HCT116 (cell line): ENCODE results near the gene IL15. TPM values are rescaled to one million over a fixed set of nuclear protein-coding genes. Genes with fewer than 3 reads are reported as not detected.
A peak's percentile ranks its signal among the peaks of the same experiment; 100 is the strongest.

ENCODE experiments used
- ATAC-seq: fragments of 200-7000 bp; cut with Tn5 transposase; 2 replicates; pipeline ENCODE4 v1.9.1; 2020; ENCODE audit warnings: mild to moderate bottlenecking, moderate library complexity
- BruUV-seq: library from RNA; stranded (reverse); fragments of 400-500 nt; replicated peaks from 2 replicates; lab custom pipeline; 2021; lab: Mats Ljungman, UMichigan
- CTCF ChIA-PET: fragments of 300-600 bp; sonication (Branson Sonifier 250); formaldehyde crosslinking; loops from one replicate; lab custom pipeline; 2021; ENCODE audit warnings: antibody characterized with exemption; lab: Charles Lee
- POLR2A ChIA-PET: fragments of 300-600, 350-600 bp; sonication (Branson Sonifier 250); formaldehyde crosslinking; loops from one replicate; lab custom pipeline; 2021; ENCODE audit warnings: antibody characterized with exemption; lab: Charles Lee
- RAD21 ChIA-PET, 2 experiments: fragments of 300-600 bp; sonication (Branson Sonifier 250); formaldehyde crosslinking; loops; one replicate each; lab custom pipeline; 2023; ENCODE audit warnings: low total read pairs in 2 of 2; ENCODE audit not compliant: uncharacterized antibody in 2 of 2, unreplicated experiment in 2 of 2, low non-redundant PET in 1 of 2; lab: Charles Lee
- DNase-seq: peaks from one replicate; pipeline ENCODE4 v3.0.0-alpha.2; 2010; ENCODE audit warnings: low read depth, low spot score
- H2AFZ ChIP-seq: fragments of 200-600 bp; shearing (Covaris generic), sonication (generic); 2 replicates; pipeline ENCODE4 v1.6.1; 2017; ENCODE audit warnings: low read depth, mixed run types, mixed read lengths, antibody characterized with exemption, low read length; ENCODE audit not compliant: poor library complexity, severe bottlenecking
- H3K27ac ChIP-seq: 2 replicates; pipeline ENCODE4 v1.5.1; 2012; ENCODE audit warnings: low read depth, low read length
- H3K27me3 ChIP-seq: fragments of 200-600 bp; sonication (generic); 2 replicates; pipeline ENCODE4 v1.6.1; 2016; ENCODE audit warnings: mixed run types, low read length, mixed read lengths; ENCODE audit not compliant: insufficient read depth
- H3K36me3 ChIP-seq, 2 experiments: fragments of 200-500 bp in 1 of 2; fragments of 200-600 bp in 1 of 2; sonication (Bioruptor generic) in 1 of 2; sonication (generic) in 1 of 2; 2 replicates each; pipeline versions ENCODE4 v1.5.1 to v1.6.1; 2014 to 2016; ENCODE audit warnings: low read length in 2 of 2, inconsistent platforms in 1 of 2, mixed read lengths in 1 of 2, mixed run types in 1 of 2; ENCODE audit not compliant: insufficient read depth in 2 of 2, control insufficient read depth in 1 of 2
- H3K4me1 ChIP-seq, 2 experiments: fragments of 200-600 bp in 1 of 2; sonication (generic) in 1 of 2; 2 replicates each; pipeline versions ENCODE4 v1.5.1 to v1.6.1; 2012 to 2017; ENCODE audit warnings: low read length in 2 of 2, inconsistent platforms in 1 of 2, mild to moderate bottlenecking in 1 of 2, mixed read lengths in 1 of 2, mixed run types in 1 of 2, moderate library complexity in 1 of 2; ENCODE audit not compliant: insufficient read depth in 2 of 2, control insufficient read depth in 1 of 2
- H3K4me2 ChIP-seq: fragments of 200-600 bp; sonication (generic); 2 replicates; pipeline ENCODE4 v1.6.1; 2017; ENCODE audit warnings: mixed run types, low read length, mixed read lengths
- H3K4me3 ChIP-seq, 2 experiments: fragments of 200-600 bp in 1 of 2; sonication (generic) in 1 of 2; replicated peaks in 1 of 2; 2 replicates each; pipeline ENCODE4 v1.5.1; 2011 to 2016; ENCODE audit warnings: low read length in 2 of 2, control low read depth in 1 of 2, low read depth in 1 of 2, mild to moderate bottlenecking in 1 of 2, mixed read lengths in 1 of 2, mixed run types in 1 of 2
- H3K79me2 ChIP-seq: fragments of 200-600 bp; sonication (generic); 2 replicates; pipeline ENCODE4 v1.6.1; 2017; ENCODE audit warnings: mild to moderate bottlenecking, mixed run types, low read length, moderate library complexity, mixed read lengths; ENCODE audit not compliant: insufficient read depth
- H3K9ac ChIP-seq: fragments of 200-600 bp; sonication (generic); 2 replicates; pipeline ENCODE4 v1.6.1; 2016; ENCODE audit warnings: low read length, mixed read lengths
- H3K9me2 ChIP-seq: fragments of 200-600 bp; sonication (generic), shearing (Covaris generic); 2 replicates; pipeline ENCODE4 v1.6.1; 2017; ENCODE audit warnings: mixed run types, mild to moderate bottlenecking, moderate library complexity; ENCODE audit not compliant: insufficient read depth
- H3K9me3 ChIP-seq, 2 experiments: fragments of 200-500 bp in 1 of 2; fragments of 200-600 bp in 1 of 2; sonication (Bioruptor generic) in 1 of 2; sonication (generic) in 1 of 2; 2 replicates each; pipeline ENCODE4 v1.6.1; 2014 to 2017; ENCODE audit warnings: low read length in 2 of 2, mixed read lengths in 2 of 2, inconsistent platforms in 1 of 2, low read depth in 1 of 2, mild to moderate bottlenecking in 1 of 2, mixed run types in 1 of 2, moderate library complexity in 1 of 2; ENCODE audit not compliant: control insufficient read depth in 1 of 2, insufficient read depth in 1 of 2
- H4K20me1 ChIP-seq: fragments of 200-600 bp; sonication (generic), shearing (Covaris generic); 2 replicates; pipeline ENCODE4 v1.6.1; 2017; ENCODE audit warnings: mixed run types, mild to moderate bottlenecking, moderate library complexity; ENCODE audit not compliant: insufficient read depth
- ELF1 ChIP-seq: IDR thresholded peaks from 2 replicates; pipeline ENCODE4 v1.6.1; 2012; ENCODE audit warnings: low read depth, borderline replicate concordance
- FOSL1 ChIP-seq: IDR thresholded peaks from 2 replicates; pipeline ENCODE4 v1.6.1; 2012; ENCODE audit warnings: low read depth
- JUND ChIP-seq: IDR thresholded peaks from 2 replicates; pipeline ENCODE4 v1.6.1; 2012
- MAX ChIP-seq: IDR thresholded peaks from 2 replicates; pipeline ENCODE4 v1.6.1; 2012
- RAD21 ChIP-seq: IDR thresholded peaks from 2 replicates; pipeline ENCODE4 v1.6.1; 2012; ENCODE audit warnings: low read depth, mild to moderate bottlenecking
- REST ChIP-seq: IDR thresholded peaks from 2 replicates; pipeline ENCODE4 v1.6.1; 2012; ENCODE audit warnings: low read depth
- SP1 ChIP-seq: IDR thresholded peaks from 2 replicates; pipeline ENCODE4 v1.6.1; 2012; ENCODE audit warnings: low read depth
- YY1 ChIP-seq: IDR thresholded peaks from 2 replicates; pipeline ENCODE4 v1.6.1; 2011; ENCODE audit warnings: low read length, low read depth, moderate library complexity, mild to moderate bottlenecking; ENCODE audit not compliant: insufficient replicate concordance; ENCODE audit errors: extremely low read depth
- ZFX ChIP-seq: fragments of 450-650 bp; IDR thresholded peaks from 2 replicates; pipeline ENCODE4 v1.6.1; 2017
- intact Hi-C: fragments of 100-400 bp; cut with micrococcal nuclease; formaldehyde crosslinking; loops from 2 replicates; pipeline ENCODE4 v1.10.0; 2022
- total RNA-seq: library from RNA; stranded (reverse); gene quantifications from one replicate; pipeline ENCODE4 v1.2.1, GENCODE V29; 2021; ENCODE audit not compliant: unreplicated experiment

IL15 gene
- total RNA-seq, 1 experiment from 2014 or later, result 1.2 TPM

- no peak overlapping the region for H3K27ac ChIP-seq
- no peak overlapping the region for H3K9ac ChIP-seq
- H3K79me2 ChIP-seq, result no peaks in the 10 kb centered on the region
- no peaks in the 10 kb centered on the region for H3K4me1 ChIP-seq
- no peaks in the 10 kb centered on the region for H3K27me3 ChIP-seq
- intact Hi-C loops, result no loop called here
- RAD21 ChIA-PET, result no interaction called here
- H3K9me2 ChIP-seq, result no peaks in the 10 kb centered on the region
- H3K4me3 ChIP-seq, result no peak overlapping the region
- TF ChIP-seq FOSL1, result no peak
- TF ChIP-seq RAD21, result no peak
- TF ChIP-seq YY1, result no peak
- no peak for TF ChIP-seq JUND
- TF ChIP-seq ELF1, result no peak
- no peak for TF ChIP-seq SP1
- TF ChIP-seq ZFX, result no peak
- BruUV-seq, result no TSS peak
- no peaks in the 10 kb centered on the region for H3K9me3 ChIP-seq
- no peak for ATAC-seq
- H3K4me2 ChIP-seq, result no peak overlapping the region
- H4K20me1 ChIP-seq, result no peaks in the 10 kb centered on the region
- DNase-seq, result no peak
- no peak overlapping the region for H2AFZ ChIP-seq
- POLR2A ChIA-PET, result no interaction called here
- CTCF ChIA-PET, result no interaction called here
- H3K36me3 ChIP-seq, result no peaks in the 10 kb centered on the region
Observed at GRCh38 chr4:141763374-141763773, 127.0 kb downstream of the IL15 start.

- no peaks in the 10 kb centered on the region for H3K4me1 ChIP-seq
- H3K9me3 ChIP-seq, result no peaks in the 10 kb centered on the region
- H3K9ac ChIP-seq, result no peak overlapping the region
- no peak for DNase-seq
- CTCF ChIA-PET, result no interaction called here
- POLR2A ChIA-PET, result interaction anchor here (0.6 kb wide), 1 partner anchor 9 kb away, joined by 3 read pairs; no protein-coding TSS in a partner anchor
- no peak for ATAC-seq
- no peaks in the 10 kb centered on the region for H3K79me2 ChIP-seq
- no peaks in the 10 kb centered on the region for H3K36me3 ChIP-seq
- no peaks in the 10 kb centered on the region for H4K20me1 ChIP-seq
- H3K4me2 ChIP-seq, result no peak overlapping the region
- H2AFZ ChIP-seq, result peak overlapping the region; percentile 71
- H3K27ac ChIP-seq, result no peak overlapping the region
- H3K27me3 ChIP-seq, result no peaks in the 10 kb centered on the region
- intact Hi-C loops, result no loop called here
- TF ChIP-seq MAX (no peak), REST (no peak)
- TF ChIP-seq, all 23 proteins: peak for 0
- RAD21 ChIA-PET, result no interaction called here
- no TSS peak for BruUV-seq
- Histone ChIP-seq H3K4me3 (no peak overlapping the region), H3K9me2 (no peaks in the 10 kb centered on the region)
Observed at GRCh38 chr4:141768954-141769353, 132.6 kb downstream of the IL15 start.
